Hematopoietic multipotent progenitor cell treated with erythropoietin and hydrocortisone succinate and interleukin-3 and kit ligand, for 15 days (in vitro differentiated cells): ENCODE results near the gene CAGE1.
"Not testable (repeated sequence)": the region's sequence is repeated elsewhere in the genome, so short reads cannot be mapped to it uniquely, and the experiment has no call there.

Experiments
- DNase-seq: peaks from one replicate; pipeline ENCODE4 v3.0.0-alpha.2; 2015; ENCODE audit warnings: low spot score

CAGE1 gene

GRCh38 chr6:7339007-7339732 lies 50.4 kb downstream of the CAGE1 start:
- not testable (repeated sequence) for DNase-seq

DNA sequence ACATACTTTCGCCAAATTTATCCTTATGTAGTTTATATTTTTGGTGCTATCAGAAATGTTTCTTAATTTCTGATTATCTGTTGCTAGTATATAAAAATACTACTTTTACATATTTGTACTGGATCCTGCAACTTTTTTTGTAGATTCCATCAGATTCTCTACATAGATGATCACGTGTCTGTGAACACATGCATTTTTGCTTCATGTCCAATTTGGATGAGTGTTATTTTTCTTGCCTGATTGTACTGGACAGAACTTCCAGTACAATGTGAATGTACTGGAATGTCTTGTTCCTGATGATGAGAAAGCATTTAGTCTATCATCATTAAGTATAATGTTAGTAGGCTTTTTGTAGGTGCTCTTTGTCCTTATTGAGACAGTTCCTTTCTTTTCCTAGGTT lies 51.5 kb downstream of the CAGE1 start:
- DNase-seq, result no peak

DNA sequence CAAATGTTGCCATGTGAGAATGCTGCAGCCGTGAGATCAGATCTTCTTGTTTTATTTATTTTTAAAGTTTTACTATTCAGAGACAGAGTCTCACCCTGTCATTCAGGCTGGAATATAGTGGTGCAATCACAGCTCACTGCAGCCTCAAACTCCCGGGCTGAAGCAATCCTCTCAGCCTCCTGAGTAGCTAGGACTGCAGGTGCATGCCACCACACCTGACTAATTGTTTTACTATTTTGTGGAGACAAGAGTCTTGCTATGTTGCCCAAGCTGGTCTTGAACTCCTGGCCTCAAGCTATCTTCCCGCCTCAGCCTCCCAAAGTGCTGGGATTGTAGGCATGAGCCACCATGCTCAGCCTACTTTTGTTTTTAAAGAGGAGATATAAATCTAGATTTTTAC lies 54.0 kb downstream of the CAGE1 start:
- no peak for DNase-seq

DNA sequence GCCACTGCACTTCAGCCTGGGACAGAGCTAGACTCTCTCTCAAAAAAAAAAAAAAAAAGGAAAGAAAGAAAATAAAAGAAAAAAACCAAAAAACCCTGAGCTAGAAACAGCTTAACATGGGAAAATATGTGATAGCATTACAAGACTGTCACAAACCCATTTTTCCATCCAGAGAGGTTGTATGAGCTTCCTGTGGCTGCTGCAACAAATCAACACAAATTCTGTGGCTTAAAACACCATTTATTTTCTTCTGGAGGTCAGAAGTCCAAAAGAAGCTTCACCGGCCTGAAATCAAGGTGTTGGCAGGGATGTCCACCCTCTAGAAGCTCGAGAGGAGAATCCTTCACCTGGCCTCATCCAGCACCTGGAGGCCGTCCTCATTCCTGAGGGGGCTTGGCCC lies 54.9 kb downstream of the CAGE1 start:
- DNase-seq, result no peak

DNA sequence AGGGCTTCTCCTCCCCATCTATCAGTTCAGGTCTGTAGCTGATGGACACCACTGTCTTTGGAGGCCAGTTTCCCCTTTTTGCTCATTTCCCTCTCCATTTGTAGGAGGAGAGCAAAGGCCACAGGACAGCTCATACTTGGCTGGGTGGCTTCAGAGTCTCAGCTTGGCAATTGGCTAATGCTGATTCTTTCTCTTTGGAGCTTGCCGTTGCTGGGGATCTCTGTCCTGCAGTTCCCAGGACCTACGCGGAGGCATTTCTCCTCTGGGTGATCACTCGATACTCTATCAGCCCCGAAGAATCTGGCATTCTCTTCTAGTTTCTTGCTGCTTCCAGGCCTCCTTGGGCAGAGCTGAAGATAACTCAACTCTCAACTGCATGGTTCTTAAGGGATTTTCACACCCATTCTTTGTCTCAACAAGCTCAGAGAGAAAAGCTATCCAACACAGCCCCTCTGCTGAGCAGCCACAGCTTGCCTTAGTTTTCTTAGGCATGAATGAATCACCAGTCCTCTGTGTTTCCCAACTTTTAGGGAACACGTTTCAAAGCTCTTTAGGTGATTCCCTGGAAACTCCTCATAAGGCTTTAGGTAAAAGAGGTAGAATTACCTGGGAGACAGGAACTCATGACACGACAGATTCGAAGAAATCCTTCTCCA lies 57.3 kb downstream of the CAGE1 start:
- DNase-seq, result no peak

DNA sequence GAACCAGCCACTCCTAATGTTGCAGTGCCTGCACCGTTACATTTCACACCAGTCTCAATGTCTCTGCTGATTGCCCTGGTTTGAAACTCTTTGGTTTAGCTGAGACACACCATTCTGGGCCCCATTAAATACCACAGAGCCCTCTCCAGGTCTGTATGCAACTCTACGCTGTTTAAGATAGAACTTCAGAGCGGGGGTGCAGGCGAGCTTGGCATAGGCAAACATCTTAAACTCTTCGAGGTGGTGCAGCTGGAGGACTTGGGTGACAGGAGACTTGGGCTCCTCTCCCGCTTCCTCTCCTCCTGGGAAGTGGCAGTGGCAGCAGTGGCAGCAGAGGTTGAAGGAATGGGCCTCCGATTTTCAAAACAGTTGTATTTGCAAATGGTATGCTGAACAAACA lies 58.1 kb downstream of the CAGE1 start:
- DNase-seq, result no peak

GRCh38 chr6:7328243-7328642 lies 61.3 kb downstream of the CAGE1 start:
- DNase-seq, result no peak

DNA sequence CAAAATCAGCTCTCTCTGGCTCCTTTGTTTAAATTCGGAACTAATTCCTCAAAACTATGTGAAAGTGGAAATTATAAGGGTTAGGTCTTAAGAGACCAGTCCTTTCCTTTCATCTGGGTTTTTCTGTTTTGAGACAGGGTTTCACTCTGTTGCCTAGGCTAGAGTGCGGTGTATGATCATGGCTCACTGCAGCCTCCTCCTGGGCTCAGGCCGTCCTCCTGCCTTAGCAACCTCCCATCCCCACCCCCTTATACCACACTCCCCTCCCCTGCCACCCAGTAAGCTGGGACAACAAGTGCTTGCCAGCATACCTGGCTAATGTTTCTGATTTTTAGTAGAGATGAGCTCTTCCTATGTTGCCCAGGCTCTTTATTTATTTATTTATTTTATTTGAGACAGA lies 63.8 kb downstream of the CAGE1 start:
- DNase-seq, result no peak

DNA sequence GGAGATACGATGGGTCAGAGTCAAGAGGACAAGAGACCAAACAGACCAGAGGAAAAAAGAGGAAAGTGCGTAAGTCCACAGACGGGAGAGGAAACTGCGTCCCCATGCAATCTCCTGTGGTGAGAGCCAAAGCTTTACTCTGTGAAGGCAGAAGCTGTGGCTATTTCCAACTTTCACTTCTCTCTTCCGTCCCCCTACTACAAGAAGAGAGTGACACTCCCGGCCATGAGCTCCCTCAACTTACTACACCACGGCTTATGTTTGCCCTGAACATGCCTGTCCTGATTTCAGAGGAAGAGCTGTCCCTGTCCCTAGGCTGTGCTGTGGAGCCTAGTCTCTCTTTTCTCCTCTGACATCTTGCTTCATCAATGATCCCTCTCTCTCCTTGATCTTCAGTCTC lies 65.0 kb downstream of the CAGE1 start:
- no peak for DNase-seq

GRCh38 chr6:7323074-7323473 lies 66.5 kb downstream of the CAGE1 start:
- no peak for DNase-seq

DNA sequence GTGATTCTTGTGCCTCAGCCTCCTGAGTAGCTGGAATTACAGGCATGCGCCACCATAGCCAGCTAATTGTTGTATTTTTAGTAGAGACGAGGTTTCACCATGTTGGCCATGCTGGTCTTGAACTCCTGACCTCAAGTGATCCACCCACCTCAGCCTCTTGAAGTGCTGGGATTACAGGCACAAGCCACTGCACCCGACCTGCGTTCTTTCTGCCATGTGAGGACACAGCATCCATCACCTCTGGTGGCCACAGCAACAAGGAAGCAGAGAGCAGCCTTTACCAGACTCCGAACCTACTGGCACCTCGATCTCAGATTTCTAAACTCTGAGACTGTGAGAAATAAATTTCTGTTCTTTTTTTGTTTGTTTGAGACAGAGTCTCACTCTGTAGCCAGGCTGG lies 67.7 kb downstream of the CAGE1 start:
- DNase-seq, result not testable (repeated sequence)

GRCh38 chr6:7319406-7319805 lies 70.1 kb downstream of the CAGE1 start:
- not testable (repeated sequence) for DNase-seq

DNA sequence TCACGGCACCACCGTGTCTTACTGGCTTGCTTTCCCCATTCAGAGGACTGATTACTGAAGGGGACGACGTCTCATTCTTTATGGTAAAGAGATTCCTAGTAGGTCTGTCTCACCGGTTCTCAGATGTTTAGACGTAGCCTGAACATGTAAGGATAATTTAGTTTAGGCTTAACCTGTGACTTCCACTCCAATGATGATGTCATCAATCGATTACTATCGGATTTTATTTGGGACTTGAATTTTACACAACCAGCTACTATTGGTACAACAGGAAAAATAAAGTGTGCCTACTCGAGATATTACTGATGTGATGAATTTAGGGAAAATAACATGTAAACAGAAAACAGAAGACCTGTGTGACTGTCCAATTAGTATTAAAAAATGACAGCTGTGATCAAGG lies 72.0 kb downstream of the CAGE1 start:
- DNase-seq, result no peak

GRCh38 chr6:7316658-7317533 lies 72.6 kb downstream of the CAGE1 start:
- no peak for DNase-seq

DNA sequence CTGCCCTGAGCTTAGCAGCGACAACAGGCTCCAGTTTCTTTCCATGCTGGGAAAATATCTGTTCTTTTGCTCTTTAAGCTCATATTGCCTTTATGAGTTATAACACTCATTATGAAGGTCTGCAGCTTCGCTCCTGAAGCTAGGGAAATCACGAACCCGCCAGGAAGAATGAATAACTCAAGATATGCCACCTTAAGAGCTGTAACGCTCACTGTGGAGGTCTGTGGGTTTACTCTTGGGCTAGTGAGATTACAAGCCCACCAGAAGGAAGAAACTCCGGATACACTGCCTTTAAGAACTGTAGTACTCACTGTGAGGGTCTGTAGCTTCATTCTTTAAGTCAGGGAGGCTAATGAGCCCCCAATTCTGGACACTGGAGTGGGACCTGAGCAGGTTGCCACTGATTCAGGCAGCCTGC lies 73.6 kb downstream of the CAGE1 start:
- no peak for DNase-seq

GRCh38 chr6:7315087-7315947 lies 74.2 kb downstream of the CAGE1 start:
- not testable (repeated sequence) for DNase-seq

DNA sequence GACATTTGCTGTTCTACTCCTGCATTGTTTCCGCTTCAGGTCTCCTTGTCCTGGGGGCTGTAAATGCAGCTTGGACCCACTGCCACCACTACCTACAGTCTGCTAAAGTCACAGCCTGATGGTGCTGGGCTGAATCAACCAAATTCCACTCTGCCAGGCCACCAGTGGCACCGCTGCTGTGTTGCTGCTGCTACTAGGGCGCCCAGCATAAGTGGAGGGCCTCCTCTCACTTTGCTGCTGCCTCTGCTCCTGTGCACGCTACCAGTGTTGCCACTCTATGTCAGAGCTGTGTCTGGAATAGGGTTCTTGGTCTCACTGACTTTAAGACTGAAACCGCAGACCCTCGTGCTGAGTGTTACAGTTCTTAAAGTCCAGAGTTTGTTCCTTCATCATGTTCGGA lies 75.1 kb downstream of the CAGE1 start:
- DNase-seq, result no peak

GRCh38 chr6:7313505-7314165 lies 75.9 kb downstream of the CAGE1 start:
- DNase-seq, result no peak

DNA sequence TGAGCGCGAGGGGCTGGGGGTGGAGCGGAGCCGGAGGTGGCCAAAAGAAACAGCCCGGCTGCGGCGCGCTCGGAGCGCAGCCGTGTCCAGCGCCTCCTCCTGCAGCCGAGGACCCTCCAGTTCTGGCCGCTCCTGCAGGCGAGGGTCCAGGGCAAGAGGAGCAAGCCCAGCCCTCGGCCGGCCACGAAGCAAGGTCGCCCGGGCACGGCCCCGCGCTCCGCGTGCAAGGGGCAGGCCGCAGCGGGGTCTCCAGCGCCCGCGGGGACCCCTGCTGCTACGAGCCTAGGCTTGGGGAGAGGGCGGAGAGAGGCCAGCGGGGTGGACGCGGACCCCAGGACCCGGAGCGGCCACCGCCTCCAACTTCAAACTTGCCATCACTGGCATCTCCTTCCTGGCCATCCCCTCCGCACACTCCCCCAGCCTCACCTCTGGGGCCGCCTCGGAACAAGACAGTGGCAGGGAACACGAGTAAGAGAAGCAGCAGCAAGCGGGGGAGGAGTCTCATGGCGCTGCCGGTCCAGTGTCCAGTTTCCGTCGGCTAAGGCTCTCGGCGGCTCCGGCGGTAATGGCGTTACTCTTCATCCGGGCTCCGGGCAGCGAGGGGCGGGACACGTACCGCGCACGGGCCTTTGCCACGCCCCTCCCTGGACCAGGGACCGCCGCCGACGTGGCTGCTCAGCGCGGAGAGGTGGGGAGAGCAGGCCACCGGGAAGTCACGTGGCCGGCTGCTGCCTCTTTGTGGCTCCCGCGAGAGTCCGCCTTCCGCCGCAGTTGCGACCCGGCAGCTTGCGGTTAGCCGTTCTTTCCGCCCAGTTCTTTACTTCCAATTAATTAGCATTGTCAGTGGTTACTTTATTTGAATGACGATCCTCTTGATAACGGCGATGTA lies 76.7 kb downstream of the CAGE1 start, which contains the start of gene SSR1:
Gene SSR1, minus strand, starts transcription at position 584 of the 889 bp plus-strand sequence. Its CDS starts 79 bp downstream, at position 505.
- DNase-seq, result peak; percentile 95
